T-helper 2 cell treated with Interferon-gamma antibody and Interleukin-4, amounts not matched to agents 5 μg/mL and 100 μg/mL, for 36 hours (primary cell): ENCODE data around the gene SYT17.

ENCODE experiments used
- DNase-seq: peaks from one replicate; pipeline ENCODE4 v3.0.0; 2021; ENCODE audit warnings: low spot score
- H3K27ac Mint-ChIP-seq: one replicate; pipeline ENCODE4 v1.8.0; 2021; ENCODE audit warnings: mild to moderate bottlenecking, mixed read lengths
- H3K27me3 Mint-ChIP-seq: one replicate; pipeline ENCODE4 v1.8.0; 2021; ENCODE audit warnings: low read depth, mixed read lengths
- H3K36me3 Mint-ChIP-seq: one replicate; pipeline ENCODE4 v1.8.0; 2021; ENCODE audit warnings: low read depth, mixed read lengths
- H3K4me1 Mint-ChIP-seq: one replicate; pipeline ENCODE4 v1.8.0; 2021; ENCODE audit warnings: low read depth, mixed read lengths
- H3K4me3 Mint-ChIP-seq: one replicate; pipeline ENCODE4 v1.8.0; 2022; ENCODE audit warnings: mild to moderate bottlenecking, moderate library complexity, mixed read lengths
- H3K9me3 Mint-ChIP-seq: one replicate; pipeline ENCODE4 v1.8.0; 2021; ENCODE audit warnings: mixed read lengths

SYT17 gene

GRCh38 chr16:19228052-19228451, 60.0 kb downstream of the SYT17 start:
- Mint-ChIP-seq H3K4me1 (no peaks in the 10 kb centered on the region), H3K9me3 (peaks cover 5% of the 10 kb centered on the region), H3K27ac (no peak overlapping the region), H3K4me3 (no peak overlapping the region), H3K36me3 (no peaks in the 10 kb centered on the region), H3K27me3 (no peaks in the 10 kb centered on the region)
- DNase-seq, result no peak

- Mint-ChIP-seq H3K9me3 (peaks cover 5% of the 10 kb centered on the region), H3K27me3 (no peaks in the 10 kb centered on the region), H3K27ac (no peak overlapping the region), H3K4me1 (no peaks in the 10 kb centered on the region), H3K36me3 (no peaks in the 10 kb centered on the region), H3K4me3 (no peak overlapping the region)
- no peak for DNase-seq
These were observed 60.5 kb downstream of the SYT17 start for GRCh38 chr16:19228575-19228974.

- H3K4me3 Mint-ChIP-seq, result no peak overlapping the region
- H3K27ac Mint-ChIP-seq, result no peak overlapping the region
- H3K4me1 Mint-ChIP-seq, result no peaks in the 10 kb centered on the region
- no peaks in the 10 kb centered on the region for H3K27me3 Mint-ChIP-seq
- H3K36me3 Mint-ChIP-seq, result no peaks in the 10 kb centered on the region
- no peak for DNase-seq
- H3K9me3 Mint-ChIP-seq, result peaks cover 17% of the 10 kb centered on the region
These were observed 62.5 kb downstream of the SYT17 start for GRCh38 chr16:19230575-19230974.

GRCh38 chr16:19231881-19232280, 63.8 kb downstream of the SYT17 start:
- no peak for DNase-seq
- Mint-ChIP-seq H3K36me3 (no peaks in the 10 kb centered on the region), H3K27me3 (no peaks in the 10 kb centered on the region), H3K4me3 (no peak overlapping the region), H3K4me1 (no peaks in the 10 kb centered on the region), H3K27ac (no peak overlapping the region), H3K9me3 (peaks cover 24% of the 10 kb centered on the region)

DNA sequence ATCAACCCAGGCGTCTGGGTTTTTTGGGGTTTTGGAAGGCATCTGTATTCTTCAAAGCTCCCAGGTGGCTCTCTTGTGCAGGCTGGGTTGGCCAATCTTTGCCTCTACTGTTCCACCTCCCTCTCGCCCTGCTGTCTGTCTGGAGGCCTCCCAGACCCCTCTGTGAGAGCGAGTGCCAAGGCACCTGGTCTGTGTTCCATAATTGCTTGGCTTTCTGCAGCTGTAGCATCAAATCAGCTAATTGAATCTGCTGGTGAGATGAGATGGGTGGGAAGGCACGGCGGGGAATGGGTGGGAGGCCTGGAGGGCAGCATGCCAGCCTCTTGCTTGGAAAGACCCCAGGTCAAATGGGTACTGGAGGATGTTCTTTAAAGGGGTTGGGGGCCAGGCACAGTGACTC, 64.9 kb downstream of the SYT17 start:
- Mint-ChIP-seq H3K36me3 (no peaks in the 10 kb centered on the region), H3K27me3 (no peaks in the 10 kb centered on the region), H3K4me1 (no peaks in the 10 kb centered on the region), H3K4me3 (no peak overlapping the region), H3K27ac (no peak overlapping the region), H3K9me3 (peaks cover 29% of the 10 kb centered on the region)
- DNase-seq, result no peak

GRCh38 chr16:19235478-19235877, 67.4 kb downstream of the SYT17 start:
- H3K9me3 Mint-ChIP-seq, result peaks cover 38% of the 10 kb centered on the region
- no peak overlapping the region for H3K27ac Mint-ChIP-seq
- DNase-seq, result no peak
- H3K4me1 Mint-ChIP-seq, result no peaks in the 10 kb centered on the region
- peaks cover 2% of the 10 kb centered on the region for H3K36me3 Mint-ChIP-seq
- H3K27me3 Mint-ChIP-seq, result no peaks in the 10 kb centered on the region
- H3K4me3 Mint-ChIP-seq, result no peak overlapping the region

DNA sequence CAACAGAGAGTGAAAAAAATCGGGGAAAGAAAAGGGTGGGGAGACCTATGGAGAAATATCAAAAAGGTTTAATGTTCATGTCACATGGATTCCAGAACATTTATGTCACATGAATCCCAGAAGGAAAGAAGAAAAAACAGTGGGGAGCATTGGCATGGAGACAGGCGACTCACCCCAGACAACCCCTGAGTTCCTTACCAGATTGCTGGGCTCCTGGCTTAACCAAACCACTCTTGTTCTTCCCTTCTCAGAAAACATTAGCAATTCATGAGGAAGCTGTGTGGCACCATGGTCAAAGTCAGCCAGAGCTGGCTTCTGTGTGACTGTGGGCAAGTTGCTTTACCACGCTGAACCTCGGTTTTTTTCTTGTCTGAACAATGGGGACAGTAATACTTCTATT, 67.8 kb downstream of the SYT17 start:
- Mint-ChIP-seq H3K4me1 (no peaks in the 10 kb centered on the region), H3K27ac (no peak overlapping the region), H3K4me3 (no peak overlapping the region), H3K9me3 (peaks cover 38% of the 10 kb centered on the region), H3K36me3 (peaks cover 2% of the 10 kb centered on the region), H3K27me3 (no peaks in the 10 kb centered on the region)
- no peak for DNase-seq

DNA sequence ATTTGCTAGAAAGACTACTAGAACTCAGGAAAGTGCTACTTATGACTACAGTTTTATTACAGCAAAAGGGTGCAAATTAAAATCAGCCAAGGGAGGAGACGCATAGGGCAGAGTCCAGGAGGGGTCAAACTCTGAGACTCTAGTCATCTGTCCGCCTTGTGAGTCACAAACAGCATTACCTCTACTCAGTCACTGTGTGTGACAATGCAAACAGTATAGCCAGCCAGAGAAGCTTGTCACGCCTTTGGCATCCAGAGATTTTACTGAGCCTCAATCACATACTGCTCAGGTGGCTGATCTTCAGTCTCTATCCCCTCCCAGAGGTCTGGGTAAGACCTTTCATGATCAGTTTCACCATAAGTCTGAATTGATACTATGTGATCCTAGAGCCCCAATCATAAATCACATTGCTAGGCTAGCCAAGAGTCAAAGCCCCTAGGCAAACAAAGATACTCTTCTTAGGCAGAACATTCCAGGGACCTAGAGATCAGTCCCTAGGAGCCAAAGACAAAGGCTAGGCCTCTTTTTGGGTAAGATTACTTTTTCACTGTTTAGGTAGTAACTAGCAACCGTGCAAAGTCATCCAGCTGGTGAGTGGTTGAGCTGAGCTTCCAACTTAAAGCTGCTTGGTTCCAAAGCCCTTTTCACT, 68.6 kb downstream of the SYT17 start:
- Mint-ChIP-seq H3K4me1 (no peaks in the 10 kb centered on the region), H3K9me3 (peaks cover 38% of the 10 kb centered on the region), H3K27ac (no peak overlapping the region), H3K4me3 (no peak overlapping the region), H3K36me3 (peaks cover 2% of the 10 kb centered on the region), H3K27me3 (no peaks in the 10 kb centered on the region)
- DNase-seq, result no peak

DNA sequence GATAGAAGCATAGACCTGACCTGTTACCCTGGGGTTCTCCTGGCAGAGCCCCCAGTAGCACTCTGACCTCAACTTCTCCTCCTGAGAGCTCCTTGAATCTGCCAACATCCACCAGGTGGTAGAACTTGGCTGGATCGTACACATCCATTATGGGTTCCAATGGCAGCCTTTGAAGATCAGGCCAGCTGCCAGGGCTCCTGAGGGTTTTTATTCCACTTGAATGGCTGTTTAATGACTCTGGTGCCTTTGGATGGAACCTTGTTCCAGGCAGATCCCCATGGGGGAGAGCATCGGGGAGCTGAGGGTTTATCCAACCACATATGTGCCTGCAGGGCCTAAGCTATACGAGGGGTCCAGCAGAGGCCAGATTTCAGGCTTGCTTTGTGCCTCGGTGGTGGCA, 70.4 kb downstream of the SYT17 start:
- Mint-ChIP-seq H3K9me3 (peaks cover 46% of the 10 kb centered on the region), H3K4me1 (no peaks in the 10 kb centered on the region), H3K4me3 (no peak overlapping the region), H3K27me3 (no peaks in the 10 kb centered on the region), H3K27ac (no peak overlapping the region), H3K36me3 (peaks cover 2% of the 10 kb centered on the region)
- no peak for DNase-seq

DNA sequence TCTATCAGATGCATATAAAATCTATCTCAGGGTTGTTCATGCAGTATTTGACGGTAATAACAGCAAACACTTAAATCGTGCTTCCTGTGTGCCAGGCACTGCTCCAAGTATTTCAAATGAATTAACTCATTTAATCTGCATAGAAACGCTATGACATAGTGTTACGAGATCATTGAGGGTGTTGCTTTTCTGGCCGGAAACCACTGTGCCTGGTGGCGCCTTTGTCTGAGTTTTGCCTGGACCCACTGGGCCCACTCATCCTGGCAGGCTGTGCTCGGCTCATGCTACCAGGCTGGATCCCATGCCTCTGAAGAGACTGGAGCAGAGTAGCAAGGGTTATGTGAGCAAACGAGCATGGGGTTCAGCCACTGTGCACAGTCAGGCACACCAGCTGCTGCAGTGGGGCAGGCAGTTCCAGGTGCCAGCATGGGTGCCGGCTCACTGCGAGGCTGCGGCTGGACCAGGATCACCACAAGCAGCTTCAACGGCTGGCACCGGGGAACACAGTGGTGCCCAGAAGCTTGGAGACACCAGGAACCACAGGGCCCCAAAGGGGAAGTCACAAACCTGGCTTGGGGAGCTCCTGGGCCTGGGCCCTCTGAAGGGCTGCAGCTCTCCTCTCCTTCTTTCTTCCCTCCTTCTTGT, 71.6 kb downstream of the SYT17 start:
- DNase-seq, result no peak
- Mint-ChIP-seq H3K4me1 (no peaks in the 10 kb centered on the region), H3K4me3 (no peak overlapping the region), H3K27me3 (no peaks in the 10 kb centered on the region), H3K9me3 (peaks cover 43% of the 10 kb centered on the region), H3K27ac (no peak overlapping the region), H3K36me3 (peaks cover 2% of the 10 kb centered on the region)

DNA sequence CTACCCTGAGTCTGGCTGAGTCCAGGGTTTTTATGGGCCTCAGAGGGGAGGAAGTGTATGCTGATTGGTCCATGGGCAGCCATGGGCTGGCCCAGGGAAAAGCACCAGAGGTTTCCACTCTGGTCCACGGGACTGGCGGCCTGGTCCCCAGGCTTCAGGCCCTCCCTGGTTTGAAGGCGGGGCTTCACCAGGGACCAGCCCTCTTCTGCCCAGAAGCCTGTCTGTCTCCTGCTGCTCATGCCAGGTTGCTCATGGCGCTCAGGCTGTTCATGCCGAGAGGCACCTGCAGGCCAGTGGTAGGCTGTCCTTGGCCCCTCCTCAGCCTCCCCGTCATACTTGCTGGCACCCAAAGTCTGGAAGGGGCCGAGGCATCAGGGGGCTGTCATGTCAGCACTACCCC, 72.5 kb downstream of the SYT17 start:
- Mint-ChIP-seq H3K27me3 (no peaks in the 10 kb centered on the region), H3K27ac (no peak overlapping the region), H3K9me3 (peaks cover 34% of the 10 kb centered on the region), H3K36me3 (peaks cover 2% of the 10 kb centered on the region), H3K4me3 (no peak overlapping the region), H3K4me1 (no peaks in the 10 kb centered on the region)
- DNase-seq, result no peak

GRCh38 chr16:19241512-19241911, 73.5 kb downstream of the SYT17 start:
- no peaks in the 10 kb centered on the region for H3K4me1 Mint-ChIP-seq
- H3K36me3 Mint-ChIP-seq, result peaks cover 2% of the 10 kb centered on the region
- H3K4me3 Mint-ChIP-seq, result no peak overlapping the region
- H3K9me3 Mint-ChIP-seq, result peaks cover 24% of the 10 kb centered on the region
- no peak for DNase-seq
- H3K27me3 Mint-ChIP-seq, result no peaks in the 10 kb centered on the region
- no peak overlapping the region for H3K27ac Mint-ChIP-seq

DNA sequence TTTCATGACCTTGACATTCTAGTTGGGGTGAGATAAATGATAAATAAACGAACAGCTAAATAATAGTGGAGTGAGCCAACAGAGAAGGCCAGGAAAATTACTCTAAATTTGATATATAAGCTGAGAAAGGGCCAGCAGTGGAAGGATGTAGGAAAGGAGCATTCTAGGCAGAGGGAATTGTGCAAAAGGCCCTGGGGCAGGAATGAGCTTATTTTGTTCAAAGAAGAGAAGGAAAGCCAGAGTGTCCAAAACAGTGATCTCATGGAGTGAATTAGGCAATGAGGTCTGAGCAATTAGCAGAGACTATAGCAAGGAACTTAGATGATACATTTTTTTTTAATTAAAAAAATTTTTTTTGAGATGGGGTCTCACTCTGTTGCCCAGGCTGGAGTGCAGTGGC, 74.1 kb downstream of the SYT17 start:
- H3K27me3 Mint-ChIP-seq, result no peaks in the 10 kb centered on the region
- DNase-seq, result no peak
- peaks cover 2% of the 10 kb centered on the region for H3K36me3 Mint-ChIP-seq
- H3K4me1 Mint-ChIP-seq, result no peaks in the 10 kb centered on the region
- H3K27ac Mint-ChIP-seq, result no peak overlapping the region
- H3K4me3 Mint-ChIP-seq, result no peak overlapping the region
- peaks cover 22% of the 10 kb centered on the region for H3K9me3 Mint-ChIP-seq

GRCh38 chr16:19242987-19243575, 75.0 kb downstream of the SYT17 start:
- H3K27me3 Mint-ChIP-seq, result no peaks in the 10 kb centered on the region
- DNase-seq, result no peak
- peaks cover 2% of the 10 kb centered on the region for H3K36me3 Mint-ChIP-seq
- no peak overlapping the region for H3K27ac Mint-ChIP-seq
- H3K4me3 Mint-ChIP-seq, result no peak overlapping the region
- peaks cover 16% of the 10 kb centered on the region for H3K9me3 Mint-ChIP-seq
- no peaks in the 10 kb centered on the region for H3K4me1 Mint-ChIP-seq
